DMS53 treated with DMSO at 0.1 percent for 48 hours (cell line): ENCODE data around the gene CPVL.

Source experiments
- DNase-seq: peaks from one replicate; lab custom pipeline; 2025; ENCODE audit not compliant: unreplicated experiment; lab: John Stamatoyannopoulos, UW

The CPVL gene

DNA sequence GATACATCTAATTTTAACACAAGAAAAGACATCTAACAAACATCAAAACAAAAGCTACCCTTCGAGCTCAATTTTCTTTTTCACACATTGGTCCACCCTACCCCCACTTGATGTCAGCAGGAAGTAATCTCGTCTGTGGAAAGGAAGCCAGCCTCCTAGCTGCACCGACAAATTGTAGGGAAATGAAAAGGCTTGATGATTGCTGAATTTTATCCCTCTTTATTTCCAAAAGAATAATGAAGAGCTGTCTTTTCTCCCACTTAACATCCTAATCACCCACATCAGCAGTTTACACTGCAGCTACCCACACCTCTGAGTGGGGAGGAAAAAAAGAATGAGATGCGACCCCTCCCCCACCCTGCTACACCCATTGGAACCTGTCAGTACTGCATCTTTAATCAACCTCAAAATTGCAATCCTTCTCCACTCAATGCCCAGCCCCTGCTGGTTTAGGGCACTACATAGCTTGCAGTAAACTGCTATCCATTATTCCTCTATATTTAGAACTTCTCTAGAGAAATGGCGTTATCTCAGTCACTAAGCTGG lies 10.6 kb upstream of the CPVL start:
- no peak for DNase-seq

DNA sequence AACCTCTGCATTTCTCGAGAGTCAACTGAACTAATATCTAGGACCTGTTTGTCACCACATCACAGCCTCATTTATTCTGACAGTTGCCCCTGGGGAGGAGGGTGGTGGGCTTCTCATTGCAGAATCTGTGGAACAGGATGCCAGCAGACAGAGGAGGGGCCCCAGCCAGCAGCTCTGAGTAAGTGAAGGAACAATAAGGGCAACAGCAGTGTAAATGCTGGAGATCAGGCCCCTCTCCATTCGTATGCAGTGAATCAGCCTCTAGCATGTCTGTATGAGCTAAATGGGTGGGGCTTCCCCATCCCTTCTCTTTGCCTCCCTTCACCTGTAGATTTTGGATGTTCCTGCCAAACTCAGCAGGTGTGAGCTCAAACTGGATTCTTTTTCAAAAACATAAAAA lies 7.7 kb upstream of the CPVL start:
- no peak for DNase-seq

DNA sequence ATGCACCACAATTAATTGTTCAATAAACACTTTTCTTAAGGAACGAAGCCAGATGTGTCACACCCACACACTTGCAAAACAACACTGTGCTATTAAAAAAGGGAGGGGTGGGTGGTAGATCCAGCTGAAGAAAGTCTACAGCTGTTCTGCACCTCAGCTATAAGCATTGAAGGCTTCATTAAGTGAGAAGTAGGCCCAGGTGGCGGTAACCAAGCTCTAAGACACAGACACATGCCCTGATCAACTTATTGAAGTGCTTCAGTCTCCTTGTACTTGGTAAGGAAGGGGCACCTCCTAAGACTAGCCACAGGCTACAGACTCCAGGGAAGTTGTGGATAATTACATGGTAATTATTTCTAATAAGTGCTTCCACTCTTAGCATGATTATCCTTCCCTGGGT lies 4.5 kb upstream of the CPVL start:
- DNase-seq: no peak

DNA sequence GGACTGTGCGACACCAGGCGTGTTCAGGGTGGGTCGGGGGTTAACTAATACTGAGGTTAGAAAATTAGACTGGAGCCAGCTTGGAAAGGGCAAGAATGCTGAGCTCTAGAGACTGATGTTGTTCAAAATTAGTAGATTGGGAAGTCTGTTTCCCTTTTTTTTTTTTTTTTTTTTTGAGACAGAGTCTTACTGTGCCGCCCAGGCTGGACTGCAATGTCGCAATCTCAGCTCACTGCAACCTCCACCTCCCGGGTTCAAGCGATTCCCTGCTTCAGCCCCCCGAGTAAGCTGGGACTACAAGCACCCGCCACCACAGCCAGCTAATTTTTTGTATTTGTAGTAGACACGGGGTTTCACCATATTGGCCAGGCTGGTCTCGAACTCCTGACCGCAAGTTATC lies 2.7 kb upstream of the CPVL start:
- DNase-seq: no peak

DNA sequence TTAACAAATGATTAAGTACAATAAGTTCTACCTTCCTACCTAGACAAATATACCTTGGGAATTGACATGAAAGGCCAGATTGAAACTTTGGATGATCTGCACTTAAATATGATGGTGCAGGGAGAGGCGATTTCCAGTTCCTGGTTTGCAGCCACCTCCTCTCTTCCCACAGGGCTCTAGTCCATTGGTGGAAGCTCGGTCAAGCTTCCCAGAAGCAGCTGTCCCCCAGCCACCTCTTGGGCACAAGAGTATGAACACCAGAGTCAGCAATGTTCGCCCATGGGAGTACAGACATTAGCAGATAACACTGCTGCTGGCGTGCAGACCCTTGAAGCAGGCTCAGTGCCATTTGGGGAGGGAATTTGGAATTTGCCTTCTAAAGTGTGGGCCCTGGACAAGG lies 1.5 kb upstream of the CPVL start:
- no peak for DNase-seq

DNA sequence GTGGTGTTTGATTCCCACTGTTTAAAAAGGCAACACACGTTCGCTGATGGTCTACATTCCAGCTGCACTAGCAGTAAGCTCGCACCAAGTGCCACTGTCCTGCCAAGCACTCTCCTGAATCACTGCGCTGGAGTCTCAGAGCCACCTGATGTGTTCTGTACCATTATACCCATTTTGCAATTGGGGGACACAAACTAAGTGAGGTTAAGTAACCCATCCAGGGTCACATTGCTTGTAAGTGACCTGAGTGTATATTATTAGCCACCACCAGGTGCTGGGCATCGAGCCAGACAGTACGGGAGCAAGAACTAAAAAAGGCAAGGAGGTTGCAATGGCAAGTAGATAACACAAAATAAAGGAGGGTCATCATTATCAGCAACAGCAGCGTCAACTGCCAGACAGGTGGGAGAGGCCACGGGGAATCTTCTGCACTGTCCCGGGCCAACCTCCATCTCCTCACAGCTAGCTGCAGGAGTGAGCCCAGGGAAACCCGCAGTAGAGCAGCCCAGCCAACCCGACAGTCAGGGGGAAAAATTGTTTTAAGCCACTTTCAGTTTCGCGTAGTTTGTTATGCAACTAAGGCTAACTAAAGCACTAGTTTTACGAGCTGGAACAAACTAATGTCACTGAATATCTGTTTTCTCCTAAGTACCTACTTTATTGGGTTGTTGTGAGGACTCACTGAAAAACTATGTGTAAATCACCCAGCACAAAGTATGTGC lies 712 bp upstream of the CPVL start:
- DNase-seq: no peak

DNA sequence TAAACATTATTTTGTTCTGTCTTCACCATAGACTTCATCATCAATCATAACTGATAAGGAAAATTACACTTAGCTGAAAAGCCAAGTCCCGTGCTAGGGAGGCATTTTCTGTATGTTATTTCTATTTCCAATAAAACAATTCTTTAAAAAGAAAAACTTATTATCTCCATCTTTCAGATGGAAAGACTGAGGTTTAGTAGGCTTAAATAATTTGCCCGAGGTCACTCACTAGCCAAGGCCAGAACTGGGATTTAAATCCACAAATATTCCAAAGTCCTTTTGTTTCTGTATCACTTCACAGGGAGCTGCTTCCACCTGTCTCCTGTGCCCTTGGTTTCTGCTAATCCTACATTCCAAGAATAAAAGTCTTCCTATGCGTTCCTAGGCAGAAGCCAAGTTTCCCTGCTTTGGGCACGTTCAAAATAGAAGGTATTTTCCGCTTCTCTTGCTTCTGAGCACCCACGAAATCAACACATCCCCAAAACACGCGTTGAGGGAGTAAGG lies 732 bp downstream of the CPVL start:
- DNase-seq: no peak

DNA sequence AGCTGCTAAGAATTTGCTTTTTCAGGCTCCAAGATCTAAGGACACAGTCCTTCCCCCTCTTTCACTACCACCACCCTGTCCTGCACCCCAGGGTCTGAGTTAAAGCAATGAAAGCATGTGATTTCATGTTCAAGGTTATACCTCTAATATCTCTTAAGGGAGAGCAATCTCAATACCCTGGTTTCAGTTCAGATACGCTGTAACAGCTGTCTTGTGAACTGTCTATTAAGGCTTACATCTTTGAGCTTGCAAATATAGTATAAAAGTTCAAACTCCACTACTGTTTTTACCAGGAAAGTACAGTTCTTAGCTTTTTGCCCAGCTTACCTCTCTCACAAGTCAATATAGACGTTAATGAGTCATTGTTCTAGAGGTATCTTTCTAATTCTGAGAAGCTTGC lies 2.6 kb downstream of the CPVL start:
- no peak for DNase-seq

DNA sequence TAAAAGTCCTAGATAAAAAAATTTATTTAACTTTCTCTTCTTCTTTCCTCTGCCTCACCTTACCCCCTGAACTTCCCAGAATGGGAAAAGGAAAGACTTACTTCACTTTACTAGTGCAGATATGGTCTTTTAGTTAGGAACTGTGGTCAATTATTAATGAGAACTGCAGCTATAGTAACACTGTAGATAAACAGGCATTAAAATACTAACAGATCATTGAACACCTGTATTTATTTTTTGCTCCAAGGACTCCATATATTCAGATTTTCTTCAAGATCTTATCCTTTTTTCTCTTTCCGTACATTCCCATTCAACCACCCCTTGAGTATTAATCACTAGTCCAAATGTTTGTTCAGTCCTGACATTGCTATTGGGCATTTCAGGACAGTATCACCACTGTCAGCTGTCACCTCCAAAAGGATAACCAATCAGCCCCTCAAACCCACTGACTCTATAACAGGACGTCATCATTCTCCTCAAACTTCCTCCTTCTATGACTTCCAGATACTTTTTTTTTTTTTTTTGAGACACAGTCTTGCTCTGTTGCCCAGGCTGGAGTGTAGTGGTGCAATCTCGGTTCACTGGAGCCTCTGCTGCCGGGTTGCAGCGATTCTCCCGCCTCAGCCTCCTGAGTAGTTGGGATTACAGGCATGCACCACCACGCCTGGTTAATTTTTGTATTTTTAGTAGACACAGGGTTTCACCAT lies 4.2 kb downstream of the CPVL start:
- DNase-seq: no peak

DNA sequence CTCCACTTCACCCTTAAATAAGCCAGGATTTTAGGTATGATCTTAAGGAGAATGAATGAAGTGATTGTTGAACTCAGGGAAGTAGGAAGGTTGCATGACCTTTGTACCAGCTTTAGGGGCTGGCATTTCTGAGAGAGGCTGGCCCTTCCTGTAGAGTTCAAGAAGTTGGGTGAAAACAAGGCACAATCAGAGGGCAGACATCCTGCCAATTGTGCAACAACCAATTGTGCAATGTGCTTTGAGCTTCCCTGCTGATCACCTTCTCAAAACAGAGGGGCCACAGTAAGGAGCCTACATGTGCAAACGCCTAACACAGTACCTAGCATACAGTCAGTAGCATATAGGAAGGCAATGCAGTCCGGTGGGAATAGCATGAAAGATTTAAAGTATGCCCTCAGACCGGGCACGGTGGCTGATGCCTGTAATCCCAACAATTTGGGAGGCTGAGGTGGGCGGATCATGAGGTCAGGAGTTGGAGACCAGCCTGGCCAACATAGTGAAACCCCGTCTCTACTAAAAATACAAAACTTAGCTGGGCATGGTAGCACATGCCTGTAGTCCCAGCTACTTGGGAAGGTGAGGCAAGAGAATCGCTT lies 5.4 kb downstream of the CPVL start:
- no peak for DNase-seq

DNA sequence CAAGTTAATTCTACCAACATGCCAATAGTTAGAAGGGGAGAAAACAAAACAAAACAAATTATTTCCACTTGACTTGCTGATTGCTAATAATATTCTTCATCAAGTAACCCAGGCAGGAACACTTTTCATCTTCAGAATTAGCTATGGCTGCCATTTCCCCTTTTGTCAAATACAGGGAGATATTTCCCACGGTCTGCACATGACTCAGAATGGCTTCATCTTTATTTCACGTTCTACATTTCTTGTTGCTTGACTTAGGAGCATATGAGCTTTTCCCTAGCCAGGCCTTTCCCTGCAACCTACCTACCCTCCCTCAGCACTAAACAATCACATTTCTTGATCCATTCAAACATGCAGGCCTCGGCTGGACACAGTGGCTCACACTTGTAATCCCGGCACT lies 6.5 kb downstream of the CPVL start:
- no peak for DNase-seq

DNA sequence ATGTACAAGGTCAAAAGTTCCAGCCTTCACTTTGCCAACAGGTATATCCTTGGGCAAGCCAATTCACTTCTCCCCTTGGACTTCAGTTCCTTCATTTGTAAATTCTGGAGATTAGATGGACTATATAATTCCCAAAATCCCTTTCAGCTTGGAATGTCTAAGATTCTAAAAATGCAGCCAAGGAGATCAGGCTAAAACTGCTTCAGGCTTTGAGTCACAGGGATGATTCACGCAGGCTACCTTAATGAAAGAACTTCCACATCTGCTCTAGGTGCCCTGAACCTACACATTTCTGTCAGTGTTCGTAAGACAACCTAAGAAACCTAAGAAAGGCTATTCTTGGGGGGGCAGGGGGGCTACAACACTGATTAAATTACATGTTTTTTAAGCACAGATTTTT lies 7.1 kb downstream of the CPVL start:
- DNase-seq: no peak

DNA sequence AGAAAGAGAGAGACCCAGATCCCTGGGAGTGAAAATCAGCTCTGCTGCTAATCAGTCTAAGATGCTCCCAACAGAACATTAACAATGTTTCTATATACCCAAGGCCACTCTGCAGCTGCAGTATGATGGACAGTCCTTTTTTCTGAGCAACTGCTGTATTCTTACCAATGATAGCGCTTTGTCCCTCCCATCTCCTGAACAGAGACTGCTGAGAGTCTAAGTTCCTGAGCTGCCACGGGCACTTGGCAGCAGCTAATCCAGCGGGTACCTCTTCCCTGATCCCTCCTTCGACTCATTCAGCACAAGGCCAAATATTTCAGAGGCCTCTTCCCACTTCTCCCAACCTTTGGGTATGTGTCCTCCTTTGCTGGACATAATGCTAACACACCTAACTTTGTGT lies 7.7 kb downstream of the CPVL start:
- no peak for DNase-seq

DNA sequence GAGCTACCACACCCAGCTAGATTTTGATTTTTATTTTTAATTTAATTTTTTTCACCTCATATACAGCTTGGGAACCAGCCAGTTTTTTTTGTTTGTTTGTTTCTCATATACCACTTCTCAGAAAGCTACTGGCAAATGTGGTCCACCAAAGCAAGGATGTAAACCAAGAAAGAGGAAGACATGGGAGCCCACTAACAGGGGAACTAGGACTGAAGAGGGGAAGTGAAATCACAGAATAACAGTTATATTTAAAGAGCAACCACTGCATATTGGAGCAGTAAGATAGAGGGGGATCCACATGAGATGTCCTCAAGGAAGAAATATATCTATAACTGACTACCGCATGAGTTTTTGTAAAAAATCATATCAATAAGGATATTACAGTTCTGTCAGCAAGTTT lies 10.5 kb downstream of the CPVL start:
- DNase-seq: no peak

DNA sequence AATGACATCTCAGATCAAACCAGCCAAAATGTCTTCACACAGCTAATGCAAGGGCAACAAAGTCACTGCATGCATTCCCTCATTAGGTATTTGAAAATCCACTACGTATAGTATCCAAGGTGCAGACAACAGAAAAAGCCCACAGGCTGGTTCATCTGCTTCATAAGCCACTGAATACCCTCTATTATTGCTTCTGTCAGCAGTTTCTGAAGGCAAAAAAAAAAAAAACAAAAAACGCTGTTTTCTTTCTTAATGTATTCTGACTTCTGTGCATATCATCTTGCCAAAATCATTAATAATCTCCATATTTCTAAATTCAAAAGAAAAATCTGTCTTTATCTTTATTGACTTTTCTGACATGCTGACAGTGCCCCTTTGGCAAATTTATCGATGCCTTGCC lies 13.4 kb downstream of the CPVL start:
- no peak for DNase-seq

DNA sequence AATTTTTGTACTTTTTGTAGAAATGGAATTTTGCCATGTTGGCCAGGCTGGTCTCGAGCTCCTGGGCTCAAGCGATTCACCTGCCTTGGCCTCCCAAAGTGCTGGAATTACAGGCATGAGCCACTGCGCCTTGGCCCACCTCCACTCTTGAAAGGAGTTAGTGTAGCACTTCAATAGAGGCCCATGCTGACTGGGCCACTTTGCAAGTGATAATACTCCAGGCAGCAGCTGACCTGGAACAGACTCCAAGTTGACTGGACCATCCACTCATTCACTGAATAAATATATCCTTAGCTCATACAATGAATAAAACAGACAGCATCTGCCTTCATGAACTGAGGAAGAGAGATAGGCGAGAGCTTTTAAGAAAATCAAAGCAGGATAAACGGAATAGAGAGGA lies 14.7 kb downstream of the CPVL start:
- DNase-seq: no peak

DNA sequence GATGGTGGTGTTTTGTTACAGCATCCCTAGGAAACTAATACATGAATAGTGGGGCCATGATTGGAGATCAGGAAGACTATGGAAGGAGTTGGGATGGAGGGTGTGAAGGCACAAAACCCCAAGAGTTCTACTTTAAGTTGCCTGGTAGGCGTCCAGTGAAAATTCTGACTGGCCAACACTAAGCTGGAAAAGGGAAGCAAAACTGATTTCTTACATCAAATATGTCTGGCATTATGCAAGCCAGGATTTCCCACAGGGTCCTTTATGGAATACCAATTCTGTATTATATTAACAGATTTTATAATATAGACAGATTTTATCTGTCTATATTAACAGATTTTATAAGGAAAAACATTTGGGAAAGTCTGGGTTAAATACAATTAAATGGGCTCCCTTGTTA lies 16.2 kb downstream of the CPVL start:
- DNase-seq: no peak

DNA sequence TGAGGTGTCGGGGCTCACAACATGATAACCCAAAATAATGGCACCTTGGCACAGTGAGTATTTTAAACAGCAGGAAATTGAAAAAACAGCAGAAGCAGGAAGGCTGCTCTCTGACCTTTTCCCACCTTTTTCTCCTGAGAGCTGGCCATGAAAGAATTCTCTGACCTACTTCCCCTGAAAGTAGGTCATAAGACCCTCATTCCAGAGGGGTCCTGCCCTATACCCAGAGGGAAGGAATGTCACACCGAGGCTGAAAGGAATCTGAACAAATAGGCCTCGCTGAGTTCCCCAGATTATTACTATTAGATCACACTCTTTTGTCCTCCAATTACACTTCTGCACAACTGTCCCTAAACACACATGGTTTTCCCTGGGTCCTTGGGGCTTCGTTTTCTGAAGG lies 18.8 kb downstream of the CPVL start:
- no peak for DNase-seq

DNA sequence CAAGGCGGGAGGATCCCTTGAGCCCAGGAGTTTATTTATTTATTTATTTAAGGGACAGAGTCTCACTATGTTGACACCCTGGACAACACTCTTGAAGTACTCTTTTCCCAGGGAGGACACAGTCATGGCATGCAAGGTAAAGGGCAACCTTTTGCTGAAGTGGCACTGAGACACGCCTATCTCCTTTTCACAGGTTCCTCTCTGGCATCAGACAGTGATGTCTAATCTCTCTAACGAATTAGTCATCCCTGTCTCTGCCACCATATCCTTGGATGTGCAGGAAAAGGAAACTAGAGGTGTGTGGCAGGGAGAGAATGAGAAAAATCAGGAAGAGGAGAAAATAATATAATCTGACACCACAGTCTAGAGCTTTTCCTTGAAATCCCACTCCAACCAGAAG lies 19.5 kb downstream of the CPVL start:
- DNase-seq: peak; percentile 75

DNA sequence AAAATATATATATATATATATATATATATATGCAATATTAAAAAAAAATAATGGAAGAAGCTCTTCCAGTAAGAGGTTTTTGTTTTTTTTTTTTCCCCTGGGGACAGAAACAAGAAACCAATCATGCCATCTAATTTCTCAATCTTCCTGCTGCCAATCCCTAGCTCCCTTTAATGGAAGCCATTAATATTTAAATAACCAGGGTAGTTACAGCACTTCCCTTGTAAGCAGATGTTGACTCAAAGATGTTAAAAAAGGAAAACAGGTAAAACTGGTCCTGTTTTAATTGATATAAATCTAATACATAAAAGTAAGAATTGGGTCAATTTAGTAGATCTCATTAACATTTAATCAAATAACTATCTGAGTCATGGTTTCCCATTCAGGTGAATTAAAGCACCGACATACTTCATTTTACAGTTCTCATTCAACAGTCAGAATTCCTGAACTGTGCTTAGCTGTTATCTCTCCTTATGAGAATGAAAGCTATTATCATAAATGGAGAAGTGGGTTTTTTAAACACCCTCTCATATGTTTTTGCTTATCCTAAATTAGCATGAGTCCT lies 22.6 kb downstream of the CPVL start:
- DNase-seq: no peak

DNA sequence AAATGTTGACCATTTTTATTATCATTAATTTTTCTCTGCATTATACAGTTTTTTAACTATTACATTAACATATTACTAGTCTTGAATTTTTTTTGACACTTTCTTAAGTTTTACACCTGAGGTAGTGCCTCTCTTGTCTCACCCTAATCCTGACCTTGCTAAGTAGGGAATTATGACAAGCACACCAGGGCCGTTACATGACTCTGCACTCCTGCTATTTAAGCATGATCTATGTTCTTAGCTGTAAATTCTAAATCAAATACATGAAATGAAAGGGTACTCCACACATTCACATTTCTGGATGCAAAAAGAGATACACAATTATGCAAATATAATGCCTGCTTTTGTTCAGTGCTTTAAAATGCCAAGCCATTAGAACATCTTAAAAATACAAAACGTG lies 23.6 kb downstream of the CPVL start:
- DNase-seq: no peak

DNA sequence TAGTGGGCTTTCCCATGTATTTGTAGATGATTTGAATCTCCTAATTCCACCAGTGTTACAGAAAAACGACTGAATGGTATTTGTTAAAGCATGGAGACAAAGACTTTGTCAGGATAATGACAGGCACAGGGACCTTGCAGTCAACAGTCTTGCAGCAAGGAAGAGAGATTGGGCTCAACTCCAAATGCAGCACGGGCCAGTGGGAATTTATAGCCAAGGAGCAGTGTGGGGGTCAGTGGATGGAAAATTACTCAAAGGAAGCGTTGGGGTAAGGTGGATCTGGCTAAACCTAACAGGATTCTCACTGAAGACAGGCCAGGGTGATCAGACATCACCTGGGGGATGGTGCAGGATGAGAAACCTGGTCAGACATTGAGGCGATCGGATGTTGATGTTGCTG lies 24.3 kb downstream of the CPVL start:
- DNase-seq: no peak
